K562 (cell line): ENCODE data around the gene NOC4L. TPM values are rescaled to one million over a fixed set of nuclear protein-coding genes. Genes with fewer than 3 reads are reported as not detected.

Experiments used
- ATAC-seq: fragments of 200-7000 bp; cut with Tn5 transposase; 3 replicates; pipeline ENCODE4 v1.9.1; 2020; ENCODE audit warnings: moderate library complexity
- BruUV-seq: library from RNA; stranded (reverse); fragments of 400-500 nt; replicated peaks from 2 replicates; lab custom pipeline; 2021; lab: Mats Ljungman, UMichigan
- CTCF ChIA-PET: fragments of 300-600 bp; formaldehyde crosslinking; extraction: SDS; loops from one replicate; lab custom pipeline; 2021; ENCODE audit warnings: low intra/inter-chr PET ratio; lab: Yijun Ruan, JAX
- POLR2A ChIA-PET: fragments of 300-600, 350-650 bp; sonication (Branson Sonifier 250); formaldehyde crosslinking; extraction: SDS; loops from one replicate; lab custom pipeline; 2021; ENCODE audit warnings: antibody characterized with exemption, inconsistent platforms; lab: Yijun Ruan, JAX
- DNase-seq, 4 experiments: peaks; one replicate each; pipeline versions ENCODE4 v3.0.0 to v3.0.0-alpha.2; 2011 to 2018; ENCODE audit warnings: low spot score in 3 of 4, mixed read lengths in 3 of 4; ENCODE audit errors: extremely low read depth in 1 of 4
- FAIRE-seq: peaks from 2 replicates; lab custom pipeline; 2011; peaks lifted over from hg19 to GRCh38; lab: Jason Lieb, UNC
- H2AFZ ChIP-seq: 2 replicates; pipeline ENCODE4 v1.6.0; 2011; ENCODE audit warnings: low read depth, low read length, control low read depth, inconsistent platforms
- H3K27ac ChIP-seq: fragments of 200-600 bp; 3 replicates; pipeline ENCODE4 v1.8.0; 2011; ENCODE audit warnings: low read depth, mild to moderate bottlenecking, control low read depth, inconsistent platforms, low read length, moderate library complexity, mixed read lengths; ENCODE audit errors: extremely low read depth
- H3K27me3 ChIP-seq, 2 experiments: fragments of 300-600 bp in 1 of 2; 2 replicates in 1 of 2; 3 replicates in 1 of 2; pipeline versions ENCODE4 v1.6.0 to v1.8.0; 2011; ENCODE audit warnings: inconsistent platforms in 2 of 2, low read length in 2 of 2, mild to moderate bottlenecking in 1 of 2, mixed read lengths in 1 of 2, moderate library complexity in 1 of 2; ENCODE audit not compliant: control insufficient read depth in 2 of 2, insufficient read depth in 2 of 2
- H3K36me3 ChIP-seq: fragments of 300-600 bp; 3 replicates; pipeline ENCODE4 v1.8.0; 2011; ENCODE audit warnings: mild to moderate bottlenecking, low read length, inconsistent platforms; ENCODE audit not compliant: control insufficient read depth, insufficient read depth
- H3K4me1 ChIP-seq, 2 experiments: fragments of 200-600 bp in 1 of 2; replicated peaks in 1 of 2; 2 replicates in 1 of 2; 3 replicates in 1 of 2; pipeline versions ENCODE4 v1.5.1 to v1.8.0; 2011; ENCODE audit warnings: inconsistent platforms in 2 of 2, low read length in 2 of 2, mild to moderate bottlenecking in 1 of 2, mixed read lengths in 1 of 2, moderate library complexity in 1 of 2; ENCODE audit not compliant: control insufficient read depth in 2 of 2, insufficient read depth in 2 of 2
- H3K4me2 ChIP-seq: 2 replicates; pipeline ENCODE4 v1.6.1; 2011; ENCODE audit warnings: low read length, control low read depth, inconsistent platforms, mixed read lengths; ENCODE audit not compliant: insufficient read depth
- H3K4me3 ChIP-seq: fragments of 200-600 bp; sonication (generic), shearing (Covaris generic); 2 replicates; pipeline ENCODE4 v1.5.1; 2016; ENCODE audit warnings: control low read depth, inconsistent platforms
- H3K79me2 ChIP-seq: fragments of 200-600 bp; 3 replicates; pipeline ENCODE4 v1.8.0; 2011; ENCODE audit warnings: low read length, inconsistent platforms; ENCODE audit not compliant: control insufficient read depth, insufficient read depth
- H3K9ac ChIP-seq, 2 experiments: 2 replicates each; pipeline versions ENCODE4 v1.6.0 to v1.6.1; 2011; ENCODE audit warnings: low read depth in 2 of 2, low read length in 2 of 2, control low read depth in 1 of 2, inconsistent platforms in 1 of 2, mild to moderate bottlenecking in 1 of 2, mixed read lengths in 1 of 2; ENCODE audit not compliant: insufficient read depth in 1 of 2
- H3K9me1 ChIP-seq: one replicate; pipeline ENCODE4 v1.6.0; 2011; ENCODE audit warnings: inconsistent platforms, mild to moderate bottlenecking, low read length, moderate library complexity; ENCODE audit not compliant: control insufficient read depth, insufficient read depth
- H3K9me3 ChIP-seq: replicated peaks from 2 replicates; pipeline ENCODE4 v1.5.1; 2011; ENCODE audit warnings: low read depth, low read length, inconsistent platforms; ENCODE audit not compliant: control insufficient read depth, insufficient read depth
- H4K20me1 ChIP-seq: replicated peaks from 2 replicates; pipeline ENCODE4 v1.6.1; 2011; ENCODE audit warnings: low read length, inconsistent platforms, mixed read lengths; ENCODE audit not compliant: control insufficient read depth, insufficient read depth
- CBX2 ChIP-seq: fragments of 200-600 bp; sonication (generic); IDR thresholded peaks from one replicate; pipeline ENCODE4 v1.6.1; 2012; ENCODE audit warnings: mild to moderate bottlenecking, low read length, inconsistent platforms; ENCODE audit not compliant: insufficient read depth, poor library complexity, severe bottlenecking
- CEBPB ChIP-seq: fragments of 450-650 bp; IDR thresholded peaks from 2 replicates; pipeline ENCODE4 v1.6.1; 2016; ENCODE audit warnings: missing genetic modification characterization, missing compliant biosample characterization
- DNMT1 ChIP-seq: fragments of 450-650 bp; IDR thresholded peaks from 2 replicates; pipeline ENCODE4 v1.6.1; 2016; ENCODE audit warnings: antibody characterized with exemption, mild to moderate bottlenecking
- ERF ChIP-seq: fragments of 450-650 bp; formaldehyde crosslinking; IDR thresholded peaks from 2 replicates; pipeline ENCODE4 v1.4.0; 2020; ENCODE audit warnings: mild to moderate bottlenecking, mixed read lengths
- FIP1L1 ChIP-seq: fragments of 200-400 bp; formaldehyde crosslinking; IDR thresholded peaks from 2 replicates; pipeline ENCODE4 v1.6.1; 2018; ENCODE audit warnings: mild to moderate bottlenecking, low read depth, low read length; ENCODE audit not compliant: poor library complexity, severe bottlenecking
- LCOR ChIP-seq: sonication (generic); formaldehyde crosslinking; IDR thresholded peaks from 2 replicates; pipeline ENCODE4 v1.8.0; 2022; ENCODE audit warnings: mild to moderate bottlenecking, missing genetic modification reagents
- MEIS2 ChIP-seq: fragments of 450-650 bp; IDR thresholded peaks from 2 replicates; pipeline ENCODE4 v1.6.1; 2014; ENCODE audit warnings: mild to moderate bottlenecking; ENCODE audit not compliant: partially characterized antibody
- NFIC ChIP-seq: fragments of 450-650 bp; IDR thresholded peaks from 2 replicates; pipeline ENCODE4 v1.6.1; 2017; ENCODE audit warnings: mild to moderate bottlenecking, inconsistent platforms
- POLR2B ChIP-seq: fragments of 450-650 bp; IDR thresholded peaks from 2 replicates; pipeline ENCODE4 v1.6.1; 2018; ENCODE audit warnings: low read depth; ENCODE audit not compliant: partially characterized antibody
- POLR2G ChIP-seq: fragments of 200-400 bp; formaldehyde crosslinking; IDR thresholded peaks from 2 replicates; pipeline ENCODE4 v1.6.1; 2017; ENCODE audit warnings: low read depth, mild to moderate bottlenecking, antibody characterized with exemption, low read length, moderate library complexity
- PRMT5 ChIP-seq: sonication (generic); formaldehyde crosslinking; IDR thresholded peaks from 2 replicates; pipeline ENCODE4 v1.5.0; 2020; ENCODE audit warnings: missing genetic modification reagents
- RBFOX2 ChIP-seq: fragments of 200-400 bp; formaldehyde crosslinking; IDR thresholded peaks from 2 replicates; pipeline ENCODE4 v1.6.1; 2017; ENCODE audit warnings: low read depth, mild to moderate bottlenecking, low read length, moderate library complexity
- TFAM ChIP-seq: fragments of 250-450 bp; sonication (Bioruptor Pico); conservative IDR thresholded peaks from 2 replicates; pipeline ENCODE4 v1.5.0; 2021; ENCODE audit warnings: mild to moderate bottlenecking, moderate library complexity
- ZBTB9 ChIP-seq: fragments of 450-650 bp; formaldehyde crosslinking; IDR thresholded peaks from 2 replicates; pipeline ENCODE4 v1.4.0; 2020; ENCODE audit warnings: mild to moderate bottlenecking, moderate library complexity
- ZFX ChIP-seq: sonication (generic); formaldehyde crosslinking; IDR thresholded peaks from 2 replicates; pipeline ENCODE4 v1.8.0; 2022; ENCODE audit warnings: mild to moderate bottlenecking, missing genetic modification reagents, moderate library complexity
- WGBS: fragments of 100-300 bp; shearing (Covaris generic); methylation state at CpG from one replicate; pipeline ENCODE4 v1.1.6; 2016; ENCODE audit warnings: low coverage, mixed read lengths; ENCODE audit not compliant: insufficient coverage; ENCODE audit errors: missing lambda C conversion rate; 5-methylcytosine and 5-hydroxymethylcytosine counted together
- in situ Hi-C: fragments of 300-500 bp; cut with MboI; formaldehyde crosslinking; loops from 4 replicates; pipeline ENCODE4 v1.15.0; 2018; ENCODE audit warnings: inconsistent platforms, mixed read lengths
- intact Hi-C: fragments of 100-400 bp; cut with micrococcal nuclease; formaldehyde crosslinking; loops from 2 replicates; pipeline ENCODE4 v1.14.2; 2022
- polyA plus RNA-seq, 8 experiments: library from polyadenylated mRNA; depleted of rRNA in 4 of 8; stranded (reverse) in 5 of 8; unstranded in 3 of 8; fragments of >200 nt; fragmentation: Nextera tagmentation in 2 of 8; fragmentation: Illumina TruSeq in 1 of 8; extraction: Ambion mirVana in 2 of 8; extraction: Trizol in 1 of 8; gene quantifications; 2 replicates each; pipeline versions ENCODE4 v1.2.1 to v1.2.3, GENCODE V29; 2011 to 2014; ENCODE audit warnings: inconsistent platforms in 1 of 8, missing spikeins in 1 of 8
- total RNA-seq, 7 experiments: library from RNA; depleted of rRNA in 6 of 7; stranded (reverse); fragments of >200 nt in 6 of 7; fragmentation: Illumina TruSeq in 2 of 7; extraction: Trizol in 2 of 7; gene quantifications; 2 replicates each; pipeline versions ENCODE4 v1.2.1 to v1.2.3, GENCODE V29; 2011 to 2021; ENCODE audit warnings: low replicate concordance in 1 of 7

Gene NOC4L
- total and polyA plus RNA-seq, 9 of the 15 experiments (the other 6 are each of a cell fraction or from before 2014, with no cell fraction given) = 1.3 to 77.0 (median 20.0) TPM

GRCh38 chr12:132141976-132142678 is 2.1 kb upstream of the NOC4L start:
- Histone ChIP-seq H3K79me2 (peaks cover 53% of the 10 kb centered on the region), H3K9me1 (peaks cover 4% of the 10 kb centered on the region), H3K9me3 (no peaks in the 10 kb centered on the region), H4K20me1 (no peaks in the 10 kb centered on the region), H3K4me1 (peaks cover 11 to 42% of the 10 kb centered on the region in 2 experiments; a peak in 4 of 5 replicates), H3K9ac (peak overlapping the region in 1 of 2 experiments; percentile 98; a peak in 2 of 4 replicates), H3K27ac (no peak overlapping the region), H3K27me3 (no peaks in the 10 kb centered on the region), H3K4me3 (peak overlapping the region; percentile 99; the same call in 1 of the 2 replicates), H3K36me3 (peaks cover 62% of the 10 kb centered on the region; the same call in 2 of the 3 replicates), H3K4me2 (no peak overlapping the region), H2AFZ (no peak overlapping the region)
- no TSS peak for BruUV-seq
- DNase-seq = no peak
- TF ChIP-seq CEBPB (tag) (no peak), ZBTB9 (CRISPR knock-in tag) (no peak), POLR2G (peak; percentile 62), FIP1L1 (no peak), ZFX (CRISPR knock-in tag) (no peak), MEIS2 (no peak), DNMT1 (no peak), PRMT5 (CRISPR knock-in tag) (no peak), TFAM (CRISPR knock-in tag) (no peak), RBFOX2 (peak; percentile 64; the same call in 1 of the 2 replicates), POLR2B (no peak), CBX2 (no peak), LCOR (CRISPR knock-in tag) (no peak), NFIC (no peak), ERF (CRISPR knock-in tag) (no peak)
- ChIA-PET POLR2A (interaction anchor here (0.6 to 1.6 kb wide), 3 partner anchors 18 to 35 kb away, joined by 3 to 4 read pairs (median 3); no protein-coding TSS in a partner anchor), CTCF (no interaction called here)
- no peak for ATAC-seq
- WGBS = 94% methylated on average over 21 of the region's 22 CpGs
- in situ Hi-C loops = no loop called here
- no peak for FAIRE-seq
- intact Hi-C loops = no loop called here
